ENCODE measurements around the gene DUSP6. TPM values are rescaled to one million over a fixed set of nuclear protein-coding genes. Genes with fewer than 3 reads are reported as not detected.

The DUSP6 gene
- total RNA-seq, 2 donors from 2014 or later = 30.6 to 36.2 TPM

- Histone ChIP-seq H3K27ac (peak overlapping the region; percentile 90 to 95), H3K27me3 (replicated peaks; ENCODE audit: insufficient read depth) (no peaks in the 10 kb centered on the region), H3K36me3 (no peaks in the 10 kb centered on the region), H3K4me1 (replicated peaks) (peaks cover 8% of the 10 kb centered on the region), H3K4me3 (peak overlapping the region; percentile 44 to 70), H3K9me3 (no peaks in the 10 kb centered on the region)
- DNase-seq (ENCODE audit: low spot score) = peak; percentile 77
- intact Hi-C loops (cut with DNase I) = loop anchor here (5.0 kb wide), 1 partner anchor 63 kb away; no protein-coding TSS in a partner anchor
- under 1% methylated on average over 72 of the region's 74 CpGs for WGBS
- TF ChIP-seq POLR2A (IDR thresholded peaks at IDR 0.05) (peak; percentile 19), CTCF (IDR thresholded peaks at IDR 0.05) (no peak), POLR2AphosphoS5 (IDR thresholded peaks at IDR 0.05) (peak; percentile 21)
Observed at GRCh38 chr12:89353823-89354611, 1.7 kb upstream of the DUSP6 start.

GRCh38 chr12:89353188-89353822 lies 1.0 kb upstream of the DUSP6 start:
- Histone ChIP-seq H3K9me3 (no peaks in the 10 kb centered on the region), H3K36me3 (no peaks in the 10 kb centered on the region), H3K27ac (peak overlapping the region; percentile 90 to 95), H3K4me3 (peak overlapping the region; percentile 44 to 70), H3K4me1 (replicated peaks) (peaks cover 8% of the 10 kb centered on the region), H3K27me3 (replicated peaks; ENCODE audit: insufficient read depth) (no peaks in the 10 kb centered on the region)
- WGBS = under 1% methylated on average over 44 of the region's 49 CpGs
- TF ChIP-seq CTCF (IDR thresholded peaks at IDR 0.05) (no peak), POLR2A (IDR thresholded peaks at IDR 0.05) (peak; percentile 37), POLR2AphosphoS5 (IDR thresholded peaks at IDR 0.05) (no peak)
- DNase-seq (ENCODE audit: low spot score) = peak; percentile 68
- intact Hi-C loops (cut with DNase I) = loop anchor here (5.0 kb wide), 1 partner anchor 64 kb away; no protein-coding TSS in a partner anchor

GRCh38 chr12:89352242-89352491 lies 134 bp downstream of the DUSP6 start:
- H3K4me1 ChIP-seq (replicated peaks) = peaks cover 8% of the 10 kb centered on the region
- no peaks in the 10 kb centered on the region for H3K9me3 ChIP-seq
- peak overlapping the region; percentile 90 to 95 for H3K27ac ChIP-seq
- H3K36me3 ChIP-seq = no peaks in the 10 kb centered on the region
- no peaks in the 10 kb centered on the region for H3K27me3 ChIP-seq (replicated peaks; ENCODE audit: insufficient read depth)
- no peak for TF ChIP-seq POLR2A (IDR thresholded peaks at IDR 0.05)
- no peak for TF ChIP-seq CTCF (IDR thresholded peaks at IDR 0.05)
- TF ChIP-seq POLR2AphosphoS5 (IDR thresholded peaks at IDR 0.05) = no peak
- WGBS = 1% methylated on average over 10 of the region's 10 CpGs
- intact Hi-C loops (cut with DNase I) = loop anchor here (5.0 kb wide), 1 partner anchor 65 kb away; no protein-coding TSS in a partner anchor
- no peak for DNase-seq (ENCODE audit: low spot score)
- peak overlapping the region; percentile 44 to 70 for H3K4me3 ChIP-seq

- Histone ChIP-seq H3K4me1 (replicated peaks) (peaks cover 8% of the 10 kb centered on the region), H3K36me3 (no peaks in the 10 kb centered on the region), H3K9me3 (no peaks in the 10 kb centered on the region), H3K27me3 (replicated peaks; ENCODE audit: insufficient read depth) (no peaks in the 10 kb centered on the region), H3K4me3 (peak overlapping the region; percentile 44 to 70), H3K27ac (peak overlapping the region; percentile 90 to 95)
- peak; percentile 13 for DNase-seq (ENCODE audit: low spot score)
- TF ChIP-seq POLR2A (IDR thresholded peaks at IDR 0.05) (no peak), CTCF (IDR thresholded peaks at IDR 0.05) (no peak), POLR2AphosphoS5 (IDR thresholded peaks at IDR 0.05) (no peak)
- intact Hi-C loops (cut with DNase I) = loop anchor here (2.0 to 5.0 kb wide), 2 partner anchors 66 to 101 kb away; no protein-coding TSS in a partner anchor
- WGBS = under 1% methylated on average over 59 of the region's 87 CpGs
Observed at GRCh38 chr12:89351489-89352241, 636 bp downstream of the DUSP6 start.
